Mesendoderm (in vitro differentiated cells): ENCODE data around the gene MATCAP1.

Source experiments
- DNase-seq: peaks from one replicate; pipeline ENCODE4 v3.0.0; 2013
- H2AK5ac ChIP-seq: 2 replicates; pipeline ENCODE4 v1.6.1; 2013; ENCODE audit warnings: low read length, inconsistent platforms
- H2BK120ac ChIP-seq: 2 replicates; pipeline ENCODE4 v1.6.1; 2013; ENCODE audit warnings: low read depth, mild to moderate bottlenecking, low read length, moderate library complexity, mixed read lengths
- H2BK15ac ChIP-seq: replicated peaks from 2 replicates; pipeline ENCODE4 v1.6.1; 2013; ENCODE audit warnings: low read depth, mild to moderate bottlenecking, moderate library complexity
- H2BK5ac ChIP-seq: 2 replicates; pipeline ENCODE4 v1.6.1; 2013; ENCODE audit warnings: low read length, inconsistent platforms
- H3K18ac ChIP-seq: 2 replicates; pipeline ENCODE4 v1.6.1; 2013; ENCODE audit warnings: mild to moderate bottlenecking, low read length, mixed read lengths
- H3K23ac ChIP-seq: one replicate; pipeline ENCODE4 v1.6.1; 2013; ENCODE audit warnings: low read length
- H3K27ac ChIP-seq: 2 replicates; pipeline ENCODE4 v1.5.1; 2013; ENCODE audit warnings: low read depth, mild to moderate bottlenecking, inconsistent platforms, low read length, moderate library complexity
- H3K27me3 ChIP-seq: 2 replicates; pipeline ENCODE4 v1.6.1; 2013; ENCODE audit warnings: low read length, control low read depth, mild to moderate bottlenecking, inconsistent platforms; ENCODE audit not compliant: insufficient read depth, poor library complexity
- H3K36me3 ChIP-seq: 2 replicates; pipeline ENCODE4 v1.6.1; 2013; ENCODE audit warnings: low read length, inconsistent platforms; ENCODE audit not compliant: control insufficient read depth, insufficient read depth
- H3K4ac ChIP-seq: one replicate; pipeline ENCODE4 v1.6.1; 2013; ENCODE audit warnings: low read depth, mild to moderate bottlenecking, low read length, moderate library complexity
- H3K4me1 ChIP-seq: 2 replicates; pipeline ENCODE4 v1.6.1; 2013; ENCODE audit warnings: low read depth, low read length, inconsistent platforms; ENCODE audit not compliant: control insufficient read depth
- H3K4me2 ChIP-seq: 2 replicates; pipeline ENCODE4 v1.6.1; 2013; ENCODE audit warnings: low read length
- H3K4me3 ChIP-seq: 2 replicates; pipeline ENCODE4 v1.5.1; 2013; ENCODE audit warnings: mild to moderate bottlenecking, low read length
- H3K56ac ChIP-seq: one replicate; pipeline ENCODE4 v1.6.1; 2013; ENCODE audit warnings: low read length
- H3K79me1 ChIP-seq: 2 replicates; pipeline ENCODE4 v1.6.1; 2013; ENCODE audit warnings: low read length, inconsistent platforms
- H3K79me2 ChIP-seq: 2 replicates; pipeline ENCODE4 v1.6.1; 2013; ENCODE audit warnings: mild to moderate bottlenecking, low read length; ENCODE audit not compliant: control insufficient read depth, insufficient read depth
- H3K9ac ChIP-seq: 2 replicates; pipeline ENCODE4 v1.6.1; 2013; ENCODE audit warnings: low read length, inconsistent platforms
- H4K5ac ChIP-seq: one replicate; pipeline ENCODE4 v1.6.1; 2013; ENCODE audit warnings: low read length
- H4K8ac ChIP-seq: one replicate; pipeline ENCODE4 v1.6.1; 2013; ENCODE audit warnings: low read depth, mild to moderate bottlenecking, control low read depth, low read length, moderate library complexity
- WGBS: extraction: QIAGEN DNeasy Blood & Tissue Kit; methylation state at CpG from one replicate; pipeline ENCODE4 v1.1.7; 2013; ENCODE audit warnings: low lambda C conversion rate, missing lambda C conversion rate; ENCODE audit not compliant: insufficient coverage; ENCODE audit errors: extremely low coverage; 5-methylcytosine and 5-hydroxymethylcytosine counted together

MATCAP1 gene

GRCh38 chr16:67166598-67167168, 17.1 kb downstream of the MATCAP1 start:
- Histone ChIP-seq H2BK120ac (no peak overlapping the region), H3K23ac (no peak overlapping the region), H3K27me3 (peaks cover 68% of the 10 kb centered on the region), H3K56ac (no peak overlapping the region), H3K9ac (no peak overlapping the region), H3K79me2 (no peaks in the 10 kb centered on the region), H3K79me1 (no peaks in the 10 kb centered on the region), H3K36me3 (no peaks in the 10 kb centered on the region), H3K27ac (no peak overlapping the region), H2BK15ac (no peak overlapping the region), H3K4me1 (peaks cover 6% of the 10 kb centered on the region), H3K4me2 (no peak overlapping the region), H2BK5ac (no peak overlapping the region), H3K4me3 (no peak overlapping the region), H2AK5ac (no peak overlapping the region), H3K4ac (no peak overlapping the region), H3K18ac (no peak overlapping the region), H4K5ac (no peak overlapping the region), H4K8ac (no peak overlapping the region)
- WGBS = no CpG with 5 or more reads among the region's 5 CpGs
- no peak for DNase-seq

- no peaks in the 10 kb centered on the region for H3K36me3 ChIP-seq
- H2BK15ac ChIP-seq = no peak overlapping the region
- H3K4ac ChIP-seq = no peak overlapping the region
- no peak overlapping the region for H2AK5ac ChIP-seq
- no CpG with 5 or more reads among the region's 18 CpGs for WGBS
- H4K5ac ChIP-seq = no peak overlapping the region
- no peaks in the 10 kb centered on the region for H3K79me2 ChIP-seq
- no peak overlapping the region for H3K4me2 ChIP-seq
- H3K27ac ChIP-seq = no peak overlapping the region
- H3K27me3 ChIP-seq = peaks cover 72% of the 10 kb centered on the region
- H3K4me3 ChIP-seq = no peak overlapping the region
- H3K4me1 ChIP-seq = peaks cover 4% of the 10 kb centered on the region
- H3K9ac ChIP-seq = no peak overlapping the region
- H2BK120ac ChIP-seq = no peak overlapping the region
- no peaks in the 10 kb centered on the region for H3K79me1 ChIP-seq
- no peak for DNase-seq
- peak overlapping the region; percentile 80 for H3K23ac ChIP-seq
- H3K56ac ChIP-seq = no peak overlapping the region
- no peak overlapping the region for H3K18ac ChIP-seq
- H2BK5ac ChIP-seq = no peak overlapping the region
- no peak overlapping the region for H4K8ac ChIP-seq
These were observed 17.6 kb downstream of the MATCAP1 start for GRCh38 chr16:67166110-67166547.

- H3K9ac ChIP-seq = no peak overlapping the region
- H3K79me2 ChIP-seq = no peaks in the 10 kb centered on the region
- no peaks in the 10 kb centered on the region for H3K4me1 ChIP-seq
- no peak overlapping the region for H3K4ac ChIP-seq
- no CpG with 5 or more reads among the region's 85 CpGs for WGBS
- no peaks in the 10 kb centered on the region for H3K36me3 ChIP-seq
- no peak overlapping the region for H3K27ac ChIP-seq
- H2BK120ac ChIP-seq = no peak overlapping the region
- peak overlapping the region; percentile 61 for H3K23ac ChIP-seq
- peak overlapping the region; percentile 38 for H3K4me2 ChIP-seq
- no peak overlapping the region for H3K4me3 ChIP-seq
- H2BK15ac ChIP-seq = no peak overlapping the region
- peaks cover 72% of the 10 kb centered on the region for H3K27me3 ChIP-seq
- H4K5ac ChIP-seq = no peak overlapping the region
- H3K56ac ChIP-seq = peak overlapping the region; percentile 64
- no peak overlapping the region for H2BK5ac ChIP-seq
- no peak overlapping the region for H2AK5ac ChIP-seq
- no peak overlapping the region for H3K18ac ChIP-seq
- no peaks in the 10 kb centered on the region for H3K79me1 ChIP-seq
- no peak overlapping the region for H4K8ac ChIP-seq
- DNase-seq = peak; percentile 55
These were observed 18.4 kb downstream of the MATCAP1 start for GRCh38 chr16:67165121-67166078.

GRCh38 chr16:67164599-67165061, 19.1 kb downstream of the MATCAP1 start, which contains the start of gene HSF4:
Gene HSF4, plus strand, starts transcription at chr16:67164745. Its CDS starts 67 bp downstream, at chr16:67164812.
- H3K56ac ChIP-seq = peak within 1 kb of the TSS; percentile 70
- H4K8ac ChIP-seq = no peak within 1 kb of the TSS
- DNase-seq = no peak
- H4K5ac ChIP-seq = no peak within 1 kb of the TSS
- no peaks in the 10 kb centered on the region for H3K36me3 ChIP-seq
- H3K18ac ChIP-seq = no peak within 1 kb of the TSS
- no peak within 1 kb of the TSS for H3K27ac ChIP-seq
- no peak within 1 kb of the TSS for H3K9ac ChIP-seq
- no peak within 1 kb of the TSS for H3K4me3 ChIP-seq
- H3K4ac ChIP-seq = no peak within 1 kb of the TSS
- no peak within 1 kb of the TSS for H2BK120ac ChIP-seq
- H3K79me1 ChIP-seq = no peaks in the 10 kb centered on the region
- WGBS = no CpG with 5 or more reads among the region's 41 CpGs
- H3K4me2 ChIP-seq = peak within 1 kb of the TSS; percentile 78
- H2BK15ac ChIP-seq = no peak within 1 kb of the TSS
- H2BK5ac ChIP-seq = no peak within 1 kb of the TSS
- no peaks in the 10 kb centered on the region for H3K79me2 ChIP-seq
- H3K4me1 ChIP-seq = no peaks in the 10 kb centered on the region
- peak within 1 kb of the TSS; percentile 61 for H3K23ac ChIP-seq
- peaks cover 72% of the 10 kb centered on the region for H3K27me3 ChIP-seq
- H2AK5ac ChIP-seq = no peak within 1 kb of the TSS

- Histone ChIP-seq H3K4ac (no peak overlapping the region), H4K8ac (no peak overlapping the region), H2BK5ac (no peak overlapping the region), H3K4me3 (no peak overlapping the region), H3K56ac (no peak overlapping the region), H3K36me3 (no peaks in the 10 kb centered on the region), H3K4me1 (no peaks in the 10 kb centered on the region), H4K5ac (no peak overlapping the region), H3K18ac (no peak overlapping the region), H2BK15ac (no peak overlapping the region), H3K79me2 (no peaks in the 10 kb centered on the region), H3K9ac (no peak overlapping the region), H2AK5ac (no peak overlapping the region), H3K79me1 (no peaks in the 10 kb centered on the region), H3K4me2 (no peak overlapping the region), H2BK120ac (no peak overlapping the region), H3K23ac (no peak overlapping the region), H3K27ac (no peak overlapping the region), H3K27me3 (peaks cover 69% of the 10 kb centered on the region)
- DNase-seq = no peak
- whole genome bisulfite sequencing = no CpG with 5 or more reads among the region's 34 CpGs
These were observed 19.7 kb downstream of the MATCAP1 start for GRCh38 chr16:67163999-67164558.
